HUES48 (cell line): ENCODE results near the gene FAM98C.

Source experiments
- H3K27ac ChIP-seq: one replicate; pipeline ENCODE4 v1.7.0; 2013; ENCODE audit warnings: low read depth, low read length, inconsistent platforms
- H3K27me3 ChIP-seq: 2 replicates; pipeline ENCODE4 v1.6.1; 2013; ENCODE audit warnings: mild to moderate bottlenecking, low read length; ENCODE audit not compliant: control insufficient read depth, insufficient read depth
- H3K36me3 ChIP-seq: 2 replicates; pipeline ENCODE4 v1.6.1; 2013; ENCODE audit warnings: low read length; ENCODE audit not compliant: control insufficient read depth, insufficient read depth
- H3K4me1 ChIP-seq: 2 replicates; pipeline ENCODE4 v1.6.1; 2013; ENCODE audit warnings: mild to moderate bottlenecking, low read length; ENCODE audit not compliant: control insufficient read depth, insufficient read depth
- H3K4me3 ChIP-seq: 2 replicates; pipeline ENCODE4 v1.5.1; 2013; ENCODE audit warnings: mild to moderate bottlenecking, low read depth, low read length
- H3K9ac ChIP-seq: 2 replicates; pipeline ENCODE4 v1.6.1; 2013; ENCODE audit warnings: mild to moderate bottlenecking, low read depth, low read length, moderate library complexity
- H3K9me3 ChIP-seq: 2 replicates; pipeline ENCODE4 v1.6.1; 2013; ENCODE audit warnings: low read length; ENCODE audit not compliant: control insufficient read depth, insufficient read depth

The FAM98C gene

DNA sequence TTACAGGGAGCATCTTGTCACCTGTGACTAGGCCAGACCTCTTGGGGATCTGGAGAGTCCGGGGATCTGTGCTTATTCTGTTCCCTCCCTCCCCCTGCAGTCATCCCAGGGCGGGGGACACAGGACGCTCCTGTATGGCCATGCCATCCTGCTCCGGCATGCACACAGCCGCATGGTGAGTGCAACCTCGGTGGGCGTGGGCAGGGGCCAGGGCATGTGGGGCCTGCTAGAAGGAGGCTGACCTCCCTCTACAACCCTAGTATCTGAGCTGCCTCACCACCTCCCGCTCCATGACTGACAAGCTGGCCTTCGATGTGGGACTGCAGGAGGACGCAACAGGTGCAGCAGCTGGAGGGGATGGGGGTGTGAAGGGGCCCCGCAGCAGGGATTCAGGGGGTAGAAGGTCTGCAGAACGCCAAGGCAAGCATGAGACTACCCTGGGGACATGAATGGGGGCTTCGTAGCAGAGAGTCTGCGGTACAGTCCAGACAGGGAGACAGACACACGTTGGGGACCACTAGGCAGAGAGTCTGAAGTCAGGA is 40.6 kb downstream of the FAM98C start:
- no peak overlapping the region for H3K9ac ChIP-seq
- no peaks in the 10 kb centered on the region for H3K27me3 ChIP-seq
- H3K27ac ChIP-seq, result no peak overlapping the region
- no peak overlapping the region for H3K4me3 ChIP-seq
- H3K9me3 ChIP-seq, result no peaks in the 10 kb centered on the region
- H3K36me3 ChIP-seq, result peaks cover 37% of the 10 kb centered on the region
- no peaks in the 10 kb centered on the region for H3K4me1 ChIP-seq

DNA sequence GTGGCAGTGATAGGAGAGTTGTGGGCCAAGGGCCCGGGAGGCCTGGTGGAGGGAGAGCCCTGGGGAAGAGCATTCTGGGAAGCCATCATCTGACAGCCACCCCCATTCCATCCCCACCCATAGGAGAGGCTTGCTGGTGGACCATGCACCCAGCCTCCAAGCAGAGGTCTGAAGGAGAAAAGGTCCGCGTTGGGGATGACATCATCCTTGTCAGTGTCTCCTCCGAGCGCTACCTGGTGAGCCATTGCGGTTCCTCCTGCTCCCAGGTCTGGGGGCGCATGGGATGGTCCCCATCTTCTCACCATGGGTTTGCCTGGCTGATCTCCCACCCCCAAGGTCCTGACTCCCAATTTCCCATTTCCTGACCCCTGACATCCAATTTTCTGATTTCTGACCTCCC is 41.1 kb downstream of the FAM98C start:
- no peaks in the 10 kb centered on the region for H3K9me3 ChIP-seq
- H3K36me3 ChIP-seq, result peaks cover 41% of the 10 kb centered on the region
- no peak overlapping the region for H3K4me3 ChIP-seq
- no peak overlapping the region for H3K9ac ChIP-seq
- H3K27me3 ChIP-seq, result no peaks in the 10 kb centered on the region
- H3K27ac ChIP-seq, result no peak overlapping the region
- H3K4me1 ChIP-seq, result no peaks in the 10 kb centered on the region

DNA sequence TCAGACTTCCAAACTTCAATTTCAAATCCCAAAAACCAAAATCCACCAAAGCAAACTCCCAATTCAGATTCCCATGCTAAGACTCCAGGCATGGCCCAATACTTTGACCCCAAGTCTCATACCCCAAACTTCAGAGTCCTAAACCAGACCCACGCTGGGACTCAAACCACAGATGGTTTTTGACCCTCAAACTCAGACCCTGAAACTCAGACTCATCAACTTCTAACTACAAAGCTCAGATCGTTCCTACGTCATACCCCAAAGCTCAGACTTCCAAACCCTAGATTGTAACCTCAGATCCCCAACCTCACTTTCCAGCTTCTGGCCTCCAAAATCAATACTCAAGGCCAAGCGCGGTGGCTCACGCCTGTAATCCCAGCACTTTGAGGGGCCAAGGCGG is 42.5 kb downstream of the FAM98C start:
- Histone ChIP-seq H3K4me3 (no peak overlapping the region), H3K9me3 (no peaks in the 10 kb centered on the region), H3K27me3 (no peaks in the 10 kb centered on the region), H3K9ac (no peak overlapping the region), H3K27ac (no peak overlapping the region), H3K36me3 (peaks cover 45% of the 10 kb centered on the region), H3K4me1 (no peaks in the 10 kb centered on the region)

DNA sequence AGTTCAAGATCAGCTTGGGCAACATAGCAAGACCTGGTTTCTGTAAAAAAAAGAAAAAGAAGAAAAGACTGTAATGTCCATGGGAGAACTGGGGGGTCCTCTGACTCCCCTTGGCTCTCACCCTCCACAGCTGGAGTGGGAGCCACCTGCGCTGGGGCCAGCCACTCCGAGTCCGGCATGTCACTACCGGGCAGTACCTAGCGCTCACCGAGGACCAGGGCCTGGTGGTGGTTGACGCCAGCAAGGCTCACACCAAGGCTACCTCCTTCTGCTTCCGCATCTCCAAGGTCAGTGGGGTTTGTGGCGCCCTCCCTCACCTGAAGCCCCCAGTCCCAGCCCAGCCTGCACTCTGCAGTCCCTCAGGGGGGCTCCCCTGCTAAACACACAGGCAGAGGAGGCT is 45.3 kb downstream of the FAM98C start:
- Histone ChIP-seq H3K27me3 (no peaks in the 10 kb centered on the region), H3K4me1 (peaks cover 4% of the 10 kb centered on the region; the same call in 1 of the 2 replicates), H3K9me3 (no peaks in the 10 kb centered on the region), H3K9ac (no peak overlapping the region), H3K27ac (no peak overlapping the region), H3K4me3 (no peak overlapping the region), H3K36me3 (peaks cover 57% of the 10 kb centered on the region)

DNA sequence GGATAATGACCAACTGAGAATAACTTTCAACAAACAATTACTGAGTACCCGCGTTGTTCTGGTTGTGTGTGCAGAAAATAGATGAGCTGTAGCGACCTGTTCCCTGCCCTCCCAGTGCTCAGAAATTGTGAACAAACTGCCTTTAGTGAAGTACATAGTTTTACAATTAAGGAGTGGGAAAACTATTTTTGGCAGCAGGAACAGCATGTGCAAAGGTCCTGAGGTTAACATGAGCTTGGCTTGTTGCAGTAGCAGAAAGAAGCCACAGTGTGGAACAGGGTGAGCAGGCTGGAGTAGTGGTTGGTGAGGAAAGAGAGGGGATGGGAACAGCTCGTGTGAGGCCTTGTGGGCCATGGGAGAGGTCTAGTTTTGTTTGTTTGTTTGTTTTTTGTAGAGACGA is 46.6 kb downstream of the FAM98C start:
- no peak overlapping the region for H3K27ac ChIP-seq

DNA sequence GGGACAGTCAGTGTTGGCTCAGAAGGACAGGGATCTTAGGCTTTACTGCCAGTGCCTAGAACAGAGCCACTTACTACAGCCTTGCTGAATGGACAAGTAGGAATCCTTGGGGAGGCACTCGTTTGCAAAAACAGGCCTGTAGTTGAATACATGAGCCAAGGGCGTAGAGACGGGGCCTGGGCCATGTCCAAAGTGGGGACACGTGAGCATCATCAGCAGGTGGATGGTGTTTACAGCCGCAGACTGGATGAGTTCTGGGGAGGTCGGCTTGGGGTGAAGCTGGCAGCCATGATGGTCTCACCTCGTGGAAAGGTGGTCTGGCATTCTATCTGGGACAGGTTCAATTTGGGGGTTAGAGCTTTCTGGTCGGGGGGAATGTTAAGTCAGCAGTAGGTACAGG is 48.1 kb downstream of the FAM98C start:
- Histone ChIP-seq H3K27ac (no peak overlapping the region), H3K9ac (no peak overlapping the region), H3K4me1 (peaks cover 4% of the 10 kb centered on the region; the same call in 1 of the 2 replicates), H3K36me3 (peaks cover 52% of the 10 kb centered on the region), H3K9me3 (no peaks in the 10 kb centered on the region), H3K4me3 (no peak overlapping the region), H3K27me3 (no peaks in the 10 kb centered on the region)

More for the DNA sequence above, 46.6 kb downstream of the FAM98C start:
- no peaks in the 10 kb centered on the region for H3K27me3 ChIP-seq
- H3K9me3 ChIP-seq, result no peaks in the 10 kb centered on the region
- H3K9ac ChIP-seq, result no peak overlapping the region
- peaks cover 50% of the 10 kb centered on the region for H3K36me3 ChIP-seq
- peaks cover 4% of the 10 kb centered on the region; the same call in 1 of the 2 replicates for H3K4me1 ChIP-seq
- no peak overlapping the region for H3K4me3 ChIP-seq

DNA sequence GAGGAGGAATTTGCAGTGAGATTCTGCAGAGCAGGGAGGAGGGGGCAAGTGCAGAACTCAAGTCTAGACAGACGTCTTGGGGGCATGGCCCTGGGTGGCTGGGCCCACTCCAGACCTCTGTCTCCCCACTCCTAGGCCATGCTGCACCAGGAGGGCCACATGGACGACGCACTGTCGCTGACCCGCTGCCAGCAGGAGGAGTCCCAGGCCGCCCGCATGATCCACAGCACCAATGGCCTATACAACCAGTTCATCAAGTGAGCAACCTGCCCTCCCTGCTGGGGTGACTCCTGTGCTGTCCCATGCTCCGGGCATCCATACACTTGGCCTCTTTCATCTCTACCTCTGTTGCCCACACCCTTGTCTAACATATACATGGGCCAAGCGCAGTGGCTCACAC is 48.7 kb downstream of the FAM98C start:
- peaks cover 48% of the 10 kb centered on the region for H3K36me3 ChIP-seq
- no peaks in the 10 kb centered on the region for H3K27me3 ChIP-seq

DNA sequence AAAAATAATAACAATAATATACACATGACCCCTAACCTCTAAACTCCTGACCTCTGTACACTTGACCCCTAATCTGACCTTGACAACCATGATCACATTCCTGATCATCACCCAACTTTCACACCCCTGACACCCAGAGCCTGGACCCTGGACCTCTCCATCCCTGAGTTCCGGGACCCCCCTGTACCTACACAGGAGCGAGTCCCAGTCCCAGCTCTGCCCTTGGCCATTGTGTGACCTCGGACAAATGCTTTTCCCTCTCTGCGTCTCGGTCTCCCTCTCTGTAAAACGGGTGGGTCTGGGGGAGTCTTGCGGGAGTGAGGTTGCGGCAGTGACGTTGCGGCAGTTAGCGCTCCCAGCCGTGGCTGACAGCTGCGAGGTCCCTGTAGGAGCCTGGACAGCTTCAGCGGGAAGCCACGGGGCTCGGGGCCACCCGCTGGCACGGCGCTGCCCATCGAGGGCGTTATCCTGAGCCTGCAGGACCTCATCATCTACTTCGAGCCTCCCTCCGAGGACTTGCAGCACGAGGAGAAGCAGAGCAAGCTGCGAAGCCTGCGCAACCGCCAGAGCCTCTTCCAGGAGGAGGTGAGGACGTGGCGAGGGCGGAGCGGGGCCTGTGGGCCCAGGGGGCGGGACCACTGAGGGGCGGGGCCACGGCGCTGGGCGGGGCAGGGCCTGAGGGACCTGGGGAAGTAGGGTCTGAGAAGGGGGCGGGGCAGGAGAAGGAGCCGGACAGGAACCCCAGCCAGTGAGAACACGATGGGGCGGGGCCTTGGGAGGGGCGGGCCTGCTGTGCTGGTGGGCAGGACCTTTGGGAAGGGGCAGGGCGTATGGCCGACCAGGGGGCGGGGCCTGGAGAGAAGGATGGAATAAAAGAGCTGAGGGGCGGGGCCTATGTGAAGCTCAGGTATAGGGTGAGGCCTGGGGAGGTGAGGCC is 49.8 kb downstream of the FAM98C start:
- Histone ChIP-seq H3K9ac (peak overlapping the region; percentile 31; the same call in 1 of the 2 replicates), H3K4me1 (peaks cover 4% of the 10 kb centered on the region; the same call in 1 of the 2 replicates)

More for the DNA sequence above, 48.7 kb downstream of the FAM98C start:
- H3K4me3 ChIP-seq, result no peak overlapping the region
- H3K9ac ChIP-seq, result no peak overlapping the region
- H3K27ac ChIP-seq, result no peak overlapping the region
- H3K4me1 ChIP-seq, result peaks cover 4% of the 10 kb centered on the region; the same call in 1 of the 2 replicates
- no peaks in the 10 kb centered on the region for H3K9me3 ChIP-seq

DNA sequence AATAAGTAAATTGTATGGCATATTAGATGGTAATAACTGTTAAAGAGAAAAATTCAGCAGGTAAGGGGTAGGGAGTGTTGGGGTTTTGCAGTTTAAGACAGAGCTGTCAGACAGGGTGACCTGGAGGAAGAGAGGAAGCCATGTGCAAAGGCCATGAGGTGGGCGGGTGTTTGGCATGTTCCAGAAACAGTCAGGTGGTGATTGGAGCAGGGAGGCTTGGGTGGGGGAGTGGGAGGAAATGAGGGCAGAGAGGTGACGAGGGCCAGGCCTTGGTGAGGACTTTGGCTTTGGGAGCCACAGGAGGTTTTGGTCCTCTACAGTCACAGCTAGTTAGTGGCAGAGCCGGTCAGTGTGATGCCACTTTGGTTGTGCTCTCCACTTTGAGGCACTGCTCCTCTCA is 50.7 kb downstream of the FAM98C start:
- no peak overlapping the region for H3K27ac ChIP-seq
- no peaks in the 10 kb centered on the region for H3K9me3 ChIP-seq
- no peak overlapping the region for H3K9ac ChIP-seq
- H3K36me3 ChIP-seq, result peaks cover 58% of the 10 kb centered on the region
- H3K4me1 ChIP-seq, result peaks cover 4% of the 10 kb centered on the region; the same call in 1 of the 2 replicates
- H3K27me3 ChIP-seq, result no peaks in the 10 kb centered on the region
- H3K4me3 ChIP-seq, result no peak overlapping the region

More for the DNA sequence above, 49.8 kb downstream of the FAM98C start:
- Histone ChIP-seq H3K9me3 (no peaks in the 10 kb centered on the region), H3K27me3 (no peaks in the 10 kb centered on the region), H3K27ac (no peak overlapping the region), H3K4me3 (no peak overlapping the region), H3K36me3 (peaks cover 52% of the 10 kb centered on the region)

DNA sequence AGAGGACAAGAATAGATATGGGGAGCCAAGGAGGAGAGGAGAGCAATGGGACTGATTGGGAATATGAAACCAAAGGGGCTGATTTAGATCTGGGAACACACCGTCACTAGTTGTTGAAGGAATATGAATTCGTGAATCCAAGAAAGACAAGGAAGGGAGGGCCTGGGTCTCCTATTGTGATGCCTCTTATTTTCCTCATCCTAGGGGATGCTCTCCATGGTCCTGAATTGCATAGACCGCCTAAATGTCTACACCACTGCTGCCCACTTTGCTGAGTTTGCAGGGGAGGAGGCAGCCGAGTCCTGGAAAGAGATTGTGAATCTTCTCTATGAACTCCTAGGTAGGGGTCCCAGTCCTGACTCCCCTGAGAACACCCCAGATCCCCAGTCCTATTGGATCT is 52.1 kb downstream of the FAM98C start:
- Histone ChIP-seq H3K36me3 (peaks cover 68% of the 10 kb centered on the region), H3K4me1 (peaks cover 4% of the 10 kb centered on the region; the same call in 1 of the 2 replicates), H3K4me3 (no peak overlapping the region), H3K27me3 (no peaks in the 10 kb centered on the region), H3K27ac (no peak overlapping the region), H3K9me3 (no peaks in the 10 kb centered on the region), H3K9ac (no peak overlapping the region)

DNA sequence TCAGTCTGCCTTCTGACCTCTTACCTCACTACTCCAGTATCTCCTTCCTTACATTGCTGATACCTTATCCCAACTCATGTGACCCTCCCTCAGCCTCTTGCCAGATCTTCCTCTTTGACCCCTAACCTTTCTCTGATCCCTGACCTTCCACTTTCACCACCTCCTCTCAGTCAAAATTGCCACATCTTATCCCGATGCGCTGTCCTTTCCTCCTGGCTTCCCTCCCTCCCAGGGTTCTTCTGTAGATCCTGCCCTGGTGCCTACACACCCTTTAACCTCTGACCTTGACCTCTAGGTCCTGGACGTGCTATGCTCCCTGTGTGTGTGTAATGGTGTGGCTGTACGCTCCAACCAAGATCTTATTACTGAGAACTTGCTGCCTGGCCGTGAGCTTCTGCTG is 54.3 kb downstream of the FAM98C start:
- Histone ChIP-seq H3K27ac (no peak overlapping the region), H3K9ac (no peak overlapping the region), H3K4me3 (no peak overlapping the region), H3K9me3 (no peaks in the 10 kb centered on the region), H3K36me3 (peaks cover 66% of the 10 kb centered on the region), H3K27me3 (no peaks in the 10 kb centered on the region), H3K4me1 (peaks cover 4% of the 10 kb centered on the region; the same call in 1 of the 2 replicates)
